Esophagus squamous epithelium (tissue), 4 donors: ENCODE data around the gene BBS12.

Source experiments
- CTCF ChIP-seq, 6 experiments: fragments of 450-650 bp in 4 of 6; fragments of 200-600 bp in 2 of 6; sonication (generic) in 2 of 6; IDR thresholded peaks; one replicate each; pipeline ENCODE4 v1.5.1; 2016 to 2019; ENCODE audit warnings: antibody characterized with exemption in 6 of 6, mild to moderate bottlenecking in 4 of 6, moderate library complexity in 4 of 6
- POLR2A ChIP-seq, 4 donors: fragments of 450-650 bp; IDR thresholded peaks; one replicate each; pipeline ENCODE4 v1.6.1; 2017; ENCODE audit warnings: antibody characterized with exemption in 4 of 4, mild to moderate bottlenecking in 4 of 4, moderate library complexity in 3 of 4

- TF ChIP-seq CTCF (IDR thresholded peaks at IDR 0.05) = peak in 5 of 6 experiments; percentile 40 to 77 (median 63)
- no peak for TF ChIP-seq POLR2A (IDR thresholded peaks at IDR 0.05)
Measured at GRCh38 chr4:122716825-122717448, 15.6 kb upstream of the BBS12 start.
